ENCODE measurements around the gene MPHOSPH9. TPM values are rescaled to one million over a fixed set of nuclear protein-coding genes. Genes with fewer than 3 reads are reported as not detected.

MPHOSPH9 gene
- total and polyA plus RNA-seq, 2 donors (not counting 3 experiments of a cell fraction or from before 2014, with no cell fraction given): 7.8 to 42.4 TPM

- no peak for DNase-seq (ENCODE audit: low read depth, low spot score)
- no peaks in the 10 kb centered on the region for H3K9me3 ChIP-seq (replicated peaks; ENCODE audit: control insufficient read depth, insufficient read depth, low read length)
- peaks cover 29% of the 10 kb centered on the region for H3K4me1 ChIP-seq (ENCODE audit: control insufficient read depth, extremely low read depth, insufficient read depth, low read length)
- POLR2A ChIA-PET: interaction anchor here (0.8 kb wide), 1 partner anchor 9 kb away, joined by 3 read pairs; no protein-coding TSS in a partner anchor
- H3K36me3 ChIP-seq (ENCODE audit: control insufficient read depth in 2 of 2, extremely low read depth in 1 of 2, insufficient read depth in 2 of 2, low read length in 2 of 2): no peaks in the 10 kb centered on the region
- H3K9ac ChIP-seq (replicated peaks; ENCODE audit: extremely low read depth, insufficient read depth, low read length): no peak overlapping the region
- H3K79me2 ChIP-seq (ENCODE audit: control insufficient read depth, insufficient read depth, low read length): peaks cover 28% of the 10 kb centered on the region
- no peak for FAIRE-seq
- TF ChIP-seq EZH2 (IDR thresholded peaks at IDR 0.05; ENCODE audit: borderline replicate concordance, low read depth, low read length, severe bottlenecking): no peak
- TF ChIP-seq CTCF (IDR thresholded peaks at IDR 0.05; ENCODE audit: extremely low read depth in 1 of 2, insufficient read depth in 1 of 2, low read depth in 1 of 2, low read length in 2 of 2): no peak
- no peak for TF ChIP-seq MYC (IDR thresholded peaks at IDR 0.05; ENCODE audit: low read depth, low read length)
- TF ChIP-seq JUN (IDR thresholded peaks at IDR 0.05; ENCODE audit: borderline replicate concordance, insufficient read depth, insufficient read length, low read depth): no peak
- no peak for TF ChIP-seq POLR2A (IDR thresholded peaks at IDR 0.05; ENCODE audit: low read depth, low read length)
- TF ChIP-seq FOS (IDR thresholded peaks at IDR 0.05; ENCODE audit: borderline replicate concordance, insufficient read depth, low read length): no peak
- TF ChIP-seq MAX (IDR thresholded peaks at IDR 0.05; ENCODE audit: insufficient read depth, insufficient read length): no peak
- no peak for TF ChIP-seq POLR2AphosphoS5 (IDR thresholded peaks at IDR 0.05; ENCODE audit: insufficient read depth, low read depth, low read length)
- TF ChIP-seq GATA2 (IDR thresholded peaks at IDR 0.05; ENCODE audit: insufficient read depth, insufficient read length, low read depth, low read length): no peak
- H3K4me3 ChIP-seq (replicated peaks in 1 of 3; ENCODE audit: insufficient read depth in 1 of 3, low read depth in 1 of 3, low read length in 3 of 3): no peak overlapping the region
- H4K20me1 ChIP-seq (replicated peaks; ENCODE audit: control insufficient read depth, extremely low read depth, insufficient read depth, low read length): no peaks in the 10 kb centered on the region
- intact Hi-C loops (cut with micrococcal nuclease): loop anchor here (5.0 kb wide), 1 partner anchor 55 kb away; no protein-coding TSS in a partner anchor
- H3K27me3 ChIP-seq (ENCODE audit: control insufficient read depth in 2 of 2, insufficient read depth in 2 of 2, low read length in 2 of 2): no peaks in the 10 kb centered on the region
- BruUV-seq (replicated peaks): no TSS peak
- CTCF ChIA-PET: interaction anchor here (1.7 to 3.1 kb wide), 2 partner anchors 28 to 99 kb away, joined by 4 to 18 read pairs; no protein-coding TSS in a partner anchor
- no peaks in the 10 kb centered on the region for H3K9me1 ChIP-seq (replicated peaks; ENCODE audit: control insufficient read depth, extremely low read depth, insufficient read depth, low read length)
- dilution Hi-C loops (cut with MboI; ENCODE audit: extremely low pct_ligation_motif_present, low sequenced_read_pairs): no loop called here
- no peak overlapping the region for H3K27ac ChIP-seq (ENCODE audit: insufficient read depth, low read depth, low read length)
- no peak overlapping the region for H2AFZ ChIP-seq (ENCODE audit: low read depth, low read length)
- H3K4me2 ChIP-seq (ENCODE audit: insufficient read depth, low read length): no peak overlapping the region
Observed at GRCh38 chr12:123142518-123142840, 90.5 kb downstream of the MPHOSPH9 start.
